B cell (primary cell): ENCODE measurements around the gene ARAP1. TPM values are rescaled to one million over a fixed set of nuclear protein-coding genes. Genes with fewer than 3 reads are reported as not detected.

Source experiments
- ATAC-seq: fragments of 200-7000 bp; cut with Tn5 transposase; one replicate; pipeline ENCODE4 v1.10.0; 2021; ENCODE audit warnings: low read depth, mild to moderate bottlenecking, moderate number of reproducible peaks, moderate library complexity
- CTCF ChIA-PET: fragments of 350-600 bp; sonication (Branson Sonifier 250); formaldehyde crosslinking; loops from one replicate; lab custom pipeline; 2021; ENCODE audit warnings: antibody characterized with exemption, inconsistent platforms; lab: Charles Lee
- POLR2A ChIA-PET: fragments of 350-600 bp; sonication (Branson Sonifier 250); formaldehyde crosslinking; loops from one replicate; lab custom pipeline; 2021; ENCODE audit warnings: antibody characterized with exemption; lab: Charles Lee
- DNase-seq: peaks from one replicate; pipeline ENCODE4 v3.0.0; 2013
- H2AFZ ChIP-seq: 2 replicates; pipeline ENCODE4 v1.6.1; 2012; ENCODE audit warnings: mild to moderate bottlenecking, low read depth, low read length; ENCODE audit not compliant: insufficient read depth, poor library complexity, severe bottlenecking
- H3K27ac ChIP-seq, 2 donors: 1 replicate in 1 of 2; 2 replicates in 1 of 2; pipeline ENCODE4 v1.5.1; 2012 to 2013; ENCODE audit warnings: low read length in 2 of 2, mild to moderate bottlenecking in 2 of 2, moderate library complexity in 1 of 2
- H3K27me3 ChIP-seq, 4 experiments: fragments of 200-600 bp in 1 of 4; sonication (generic) in 1 of 4; replicated peaks in 1 of 4; 1 replicate in 2 of 4; 2 replicates in 2 of 4; pipeline versions ENCODE4 v1.6.1 to v1.7.0; 2013 to 2016; ENCODE audit warnings: low read length in 3 of 4, mild to moderate bottlenecking in 2 of 4, mixed read lengths in 1 of 4, moderate library complexity in 1 of 4; ENCODE audit not compliant: insufficient read depth in 4 of 4, control insufficient read depth in 3 of 4; ENCODE audit errors: control extremely low read depth in 1 of 4
- H3K36me3 ChIP-seq, 2 experiments: replicated peaks in 1 of 2; 1 replicate in 1 of 2; 2 replicates in 1 of 2; pipeline versions ENCODE4 v1.6.1 to v1.7.1; 2013; ENCODE audit warnings: low read length in 1 of 2; ENCODE audit not compliant: insufficient read depth in 2 of 2, control insufficient read depth in 1 of 2; ENCODE audit errors: control extremely low read depth in 1 of 2, extremely low read depth in 1 of 2
- H3K4me1 ChIP-seq, 2 donors: fragments of 200-600 bp in 1 of 2; sonication (generic) in 1 of 2; 1 replicate in 1 of 2; 2 replicates in 1 of 2; pipeline versions ENCODE4 v1.5.1 to v1.6.1; 2013 to 2017; ENCODE audit warnings: low read length in 2 of 2; ENCODE audit not compliant: control insufficient read depth in 2 of 2, insufficient read depth in 2 of 2
- H3K4me2 ChIP-seq: replicated peaks from 2 replicates; pipeline ENCODE3; 2012; ENCODE audit warnings: mild to moderate bottlenecking, low read depth, low read length; ENCODE audit not compliant: poor library complexity, severe bottlenecking
- H3K4me3 ChIP-seq, 5 experiments: fragments of 200-600 bp in 1 of 5; sonication (generic) in 1 of 5; 1 replicate in 3 of 5; 2 replicates in 2 of 5; pipeline versions ENCODE4 v1.5.1 to v1.7.0; 2011 to 2016; ENCODE audit warnings: low read length in 4 of 5, mild to moderate bottlenecking in 4 of 5, low read depth in 2 of 5, control low read depth in 1 of 5, moderate library complexity in 1 of 5; ENCODE audit not compliant: insufficient read depth in 1 of 5; ENCODE audit errors: control extremely low read depth in 1 of 5, extremely low read depth in 1 of 5
- H3K79me2 ChIP-seq: fragments of 200-600 bp; sonication (generic); one replicate; pipeline ENCODE4 v1.6.0; 2016; ENCODE audit warnings: low read length; ENCODE audit not compliant: control insufficient read depth, insufficient read depth
- H3K9ac ChIP-seq: fragments of 200-600 bp; sonication (generic); 2 replicates; pipeline ENCODE4 v1.6.1; 2017; ENCODE audit warnings: mild to moderate bottlenecking, low read length, moderate library complexity
- H3K9me3 ChIP-seq, 3 donors: one replicate each; pipeline versions ENCODE4 v1.6.1 to v1.7.1; 2013; ENCODE audit warnings: low read length in 2 of 3; ENCODE audit not compliant: control insufficient read depth in 2 of 3, insufficient read depth in 1 of 3; ENCODE audit errors: control extremely low read depth in 1 of 3
- H4K20me1 ChIP-seq: 2 replicates; pipeline ENCODE4 v1.6.0; 2012; ENCODE audit warnings: mild to moderate bottlenecking, low read length; ENCODE audit not compliant: insufficient read depth, control insufficient read depth, poor library complexity, severe bottlenecking
- H3K27ac Mint-ChIP-seq: one replicate; pipeline ENCODE4 v1.8.0; 2021; ENCODE audit warnings: mixed read lengths
- H3K27me3 Mint-ChIP-seq: one replicate; pipeline ENCODE4 v1.8.0; 2021; ENCODE audit warnings: mixed read lengths
- H3K4me1 Mint-ChIP-seq: one replicate; pipeline ENCODE4 v1.8.0; 2021; ENCODE audit warnings: mixed read lengths
- H3K4me3 Mint-ChIP-seq: one replicate; pipeline ENCODE4 v1.8.0; 2021; ENCODE audit warnings: mixed read lengths
- H3K9me3 Mint-ChIP-seq: one replicate; pipeline ENCODE4 v1.8.0; 2022; ENCODE audit warnings: mixed read lengths; ENCODE audit not compliant: insufficient read depth
- CTCF ChIP-seq: fragments of 200-600 bp; IDR thresholded peaks from one replicate; pipeline ENCODE4 v1.8.0; 2022; ENCODE audit warnings: antibody characterized with exemption, mild to moderate bottlenecking
- EZH2 ChIP-seq: IDR thresholded peaks from 2 replicates; pipeline ENCODE4 v1.6.1; 2012; ENCODE audit warnings: borderline replicate concordance, low read depth, mild to moderate bottlenecking, moderate library complexity, low read length; ENCODE audit not compliant: insufficient read depth, poor library complexity, severe bottlenecking
- WGBS: methylation state at CpG from one replicate; pipeline ENCODE4 v1.1.5; 2013; ENCODE audit warnings: missing lambda C conversion rate; ENCODE audit not compliant: insufficient coverage; 5-methylcytosine and 5-hydroxymethylcytosine counted together
- intact Hi-C: fragments of 100-400 bp; cut with micrococcal nuclease; formaldehyde crosslinking; loops from one replicate; pipeline ENCODE4 v1.10.0; 2022
- polyA plus RNA-seq: library from polyadenylated mRNA; depleted of rRNA; stranded (reverse); fragments of >200 nt; gene quantifications from 2 replicates; pipeline ENCODE4 v1.2.3, GENCODE V29; 2012
- total RNA-seq, 2 donors: library from RNA; stranded (reverse); fragments of 120-200 nt in 1 of 2; gene quantifications; 1 replicate in 1 of 2; 2 replicates in 1 of 2; pipeline versions ENCODE4 v1.2.3 to v1.2.4, GENCODE V29; 2013 to 2022

Gene ARAP1
- total and polyA plus RNA-seq, 2 donors (not counting 1 experiment from before 2014, with no cell fraction given), result 143 to 242 TPM

GRCh38 chr11:72772059-72772458 is 19.9 kb upstream of the ARAP1 start:
- intact Hi-C loops, result no loop called here
- H3K4me1 ChIP-seq, result no peaks in the 10 kb centered on the region
- H3K79me2 ChIP-seq, result no peaks in the 10 kb centered on the region
- Mint-ChIP-seq H3K27ac (no peak overlapping the region), H3K27me3 (no peaks in the 10 kb centered on the region), H3K4me1 (peaks cover 6% of the 10 kb centered on the region), H3K4me3 (no peak overlapping the region), H3K9me3 (no peaks in the 10 kb centered on the region)
- WGBS, result 94% methylated on average over 12 of the region's 12 CpGs
- H3K4me3 ChIP-seq, result no peak overlapping the region
- no peak overlapping the region for H3K4me2 ChIP-seq
- H3K36me3 ChIP-seq, result no peaks in the 10 kb centered on the region
- H3K9ac ChIP-seq, result no peak overlapping the region
- ATAC-seq (no peak), DNase-seq (no peak)
- TF ChIP-seq CTCF (no peak), EZH2 (no peak)
- no peaks in the 10 kb centered on the region for H4K20me1 ChIP-seq
- no peaks in the 10 kb centered on the region for H3K27me3 ChIP-seq
- POLR2A ChIA-PET, result interaction anchor here (0.6 kb wide), 2 partner anchors 22 to 145 kb away, joined by 4 to 5 read pairs; no protein-coding TSS in a partner anchor
- CTCF ChIA-PET, result interaction anchor here (0.6 kb wide), 1 partner anchor 15 kb away, joined by 3 read pairs; no protein-coding TSS in a partner anchor
- H3K27ac ChIP-seq, result no peak overlapping the region
- H3K9me3 ChIP-seq, result no peaks in the 10 kb centered on the region
- no peak overlapping the region for H2AFZ ChIP-seq

- Histone ChIP-seq H3K9ac (no peak overlapping the region), H4K20me1 (no peaks in the 10 kb centered on the region), H3K27ac (no peak overlapping the region), H3K4me3 (no peak overlapping the region), H3K4me2 (no peak overlapping the region), H3K4me1 (no peaks in the 10 kb centered on the region), H3K36me3 (no peaks in the 10 kb centered on the region), H2AFZ (no peak overlapping the region), H3K9me3 (no peaks in the 10 kb centered on the region), H3K27me3 (no peaks in the 10 kb centered on the region), H3K79me2 (no peaks in the 10 kb centered on the region)
- TF ChIP-seq CTCF (no peak), EZH2 (no peak)
- Mint-ChIP-seq H3K4me3 (no peak overlapping the region), H3K27me3 (no peaks in the 10 kb centered on the region), H3K9me3 (no peaks in the 10 kb centered on the region), H3K27ac (no peak overlapping the region), H3K4me1 (peaks cover 6% of the 10 kb centered on the region)
- WGBS, result no CpG with 5 or more reads among the region's 4 CpGs
- CTCF ChIA-PET, result interaction anchor here (0.6 kb wide), 1 partner anchor 15 kb away, joined by 3 read pairs; no protein-coding TSS in a partner anchor
- DNase-seq (no peak), ATAC-seq (no peak)
- intact Hi-C loops, result no loop called here
- POLR2A ChIA-PET, result interaction anchor here (0.6 kb wide), 2 partner anchors 22 to 146 kb away, joined by 4 to 5 read pairs; no protein-coding TSS in a partner anchor
Observed at GRCh38 chr11:72771507-72771906, 19.3 kb upstream of the ARAP1 start.
